Naive thymus-derived CD8-positive, alpha-beta T cell (primary cell): Measurements from ENCODE around the gene CNTRL. TPM values are rescaled to one million over a fixed set of nuclear protein-coding genes. Genes with fewer than 3 reads are reported as not detected.
A peak's percentile ranks its signal among the peaks of the same experiment; 100 is the strongest.

Source experiments
- ATAC-seq, 2 donors: fragments of 150-1000 bp; cut with Tn5 transposase in 1 of 2; sonication (Bioruptor Pico), chemical (Tn5 transposase) in 1 of 2; 1 replicate in 1 of 2; 2 replicates in 1 of 2; pipeline ENCODE4 v1.10.0; 2021; ENCODE audit warnings: mild to moderate bottlenecking in 2 of 2, moderate library complexity in 2 of 2
- POLR2A ChIA-PET: fragments of 350-600 bp; sonication (Branson Sonifier 250); formaldehyde crosslinking; loops from one replicate; lab custom pipeline; 2021; ENCODE audit warnings: antibody characterized with exemption; lab: Charles Lee
- DNase-seq, 10 donors: peaks; one replicate each; pipeline versions ENCODE4 v3.0.0 to v3.0.0-alpha.2; 2020 to 2022
- H3K27ac Mint-ChIP-seq, 10 donors: one replicate each; pipeline ENCODE4 v1.8.0; 2020 to 2022; ENCODE audit warnings: mild to moderate bottlenecking in 10 of 10, mixed read lengths in 10 of 10, moderate library complexity in 4 of 10, inconsistent platforms in 1 of 10
- H3K27me3 Mint-ChIP-seq, 5 donors: one replicate each; pipeline ENCODE4 v1.8.0; 2021 to 2022; ENCODE audit warnings: mixed read lengths in 5 of 5
- H3K36me3 Mint-ChIP-seq, 3 donors: one replicate each; pipeline ENCODE4 v1.8.0; 2020 to 2022; ENCODE audit warnings: mixed read lengths in 3 of 3, mild to moderate bottlenecking in 2 of 3, inconsistent platforms in 1 of 3
- H3K4me1 Mint-ChIP-seq, 4 donors: one replicate each; pipeline ENCODE4 v1.8.0; 2021 to 2022; ENCODE audit warnings: mixed read lengths in 4 of 4
- H3K4me3 Mint-ChIP-seq, 10 donors: one replicate each; pipeline ENCODE4 v1.8.0; 2020 to 2022; ENCODE audit warnings: mild to moderate bottlenecking in 10 of 10, mixed read lengths in 10 of 10, moderate library complexity in 6 of 10, inconsistent platforms in 1 of 10
- H3K9me3 Mint-ChIP-seq, 9 donors: one replicate each; pipeline ENCODE4 v1.8.0; 2020 to 2022; ENCODE audit warnings: mixed read lengths in 9 of 9, mild to moderate bottlenecking in 3 of 9, inconsistent platforms in 1 of 9, moderate library complexity in 1 of 9
- polyA plus RNA-seq, 3 donors: library from polyadenylated mRNA; unstranded; fragments of 300-500 nt; fragmentation: Illumina TruSeq; gene quantifications; one replicate each; pipeline ENCODE4 v1.2.3, GENCODE V29; 2021
- total RNA-seq, 8 experiments: library from RNA in 2 of 8; stranded (reverse) in 2 of 8; gene quantifications; one replicate each; pipeline ENCODE4 v1.2.3 and lab custom pipeline; 2021 to 2026

Gene CNTRL
- total and polyA plus RNA-seq, 5 experiments from 2014 or later: 6.5 to 115 (median 20.6) TPM

DNA sequence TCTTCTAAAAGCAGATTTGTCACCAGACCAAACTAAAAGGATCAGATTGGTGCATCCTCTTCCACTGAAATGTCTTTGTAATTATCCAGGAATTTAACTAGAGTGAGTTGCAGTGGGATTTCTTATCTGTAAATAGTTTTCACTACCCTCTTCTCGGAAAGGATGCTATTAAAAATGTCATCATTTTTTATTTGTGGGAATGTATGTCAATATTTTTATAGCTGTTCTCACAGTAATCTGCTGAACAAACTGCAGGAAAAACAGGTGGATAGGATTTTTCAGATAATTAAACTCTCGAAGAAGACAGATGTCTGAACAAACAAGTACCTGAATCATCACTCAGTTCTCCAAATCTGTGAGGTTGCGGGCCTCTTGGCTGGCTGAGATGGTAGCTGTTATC lies 64.2 kb downstream of the CNTRL start:
- Mint-ChIP-seq H3K36me3 (peaks cover 11 to 93% (median 57%) of the 10 kb centered on the region in 3 donors), H3K9me3 (no peaks in the 10 kb centered on the region), H3K27ac (peak overlapping the region in 1 of 10 donors; percentile 57), H3K27me3 (no peaks in the 10 kb centered on the region), H3K4me1 (peaks cover 8 to 35% (median 29%) of the 10 kb centered on the region in 4 donors), H3K4me3 (no peak overlapping the region)
- POLR2A ChIA-PET: interaction anchor here (1.3 kb wide), 1 partner anchor 18 kb away, joined by 3 read pairs; no protein-coding TSS in a partner anchor
- ATAC-seq (no peak), DNase-seq (no peak)

DNA sequence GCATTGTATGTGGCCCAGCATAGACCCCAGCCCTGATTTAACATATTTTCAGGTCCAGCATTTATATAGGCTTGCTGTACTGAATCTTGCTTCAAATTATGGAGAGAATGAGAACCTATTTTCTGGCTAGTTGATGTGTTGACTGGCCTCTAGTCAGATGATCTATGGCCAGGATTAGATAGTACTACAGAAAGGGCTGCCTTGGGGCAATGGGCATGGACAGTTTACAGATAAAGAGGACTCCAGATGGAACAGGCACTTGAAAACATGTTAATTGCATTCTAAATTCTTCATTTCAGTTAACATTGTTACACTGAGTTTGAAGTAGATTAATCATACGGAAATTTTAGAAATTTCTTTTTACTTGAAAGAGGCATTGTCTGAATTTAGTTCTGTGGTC lies 65.4 kb downstream of the CNTRL start:
- H3K9me3 Mint-ChIP-seq: no peaks in the 10 kb centered on the region
- H3K4me1 Mint-ChIP-seq: peaks cover 11 to 27% (median 19%) of the 10 kb centered on the region in 4 donors
- H3K27me3 Mint-ChIP-seq: no peaks in the 10 kb centered on the region
- peaks cover 21 to 95% (median 63%) of the 10 kb centered on the region in 3 donors for H3K36me3 Mint-ChIP-seq
- H3K4me3 Mint-ChIP-seq: no peak overlapping the region
- DNase-seq (no peak), ATAC-seq (no peak)
- POLR2A ChIA-PET: interaction anchor here (1.3 kb wide), 1 partner anchor 20 kb away, joined by 3 read pairs; no protein-coding TSS in a partner anchor
- peak overlapping the region in 5 of 10 donors; percentile 16 to 84 (median 57) for H3K27ac Mint-ChIP-seq

GRCh38 chr9:121141306-121141705 lies 66.6 kb downstream of the CNTRL start:
- Mint-ChIP-seq H3K4me3 (no peak overlapping the region), H3K27ac (peak overlapping the region in 6 of 10 donors; percentile 16 to 67 (median 46)), H3K36me3 (peaks cover 21 to 96% (median 62%) of the 10 kb centered on the region in 3 donors), H3K4me1 (peaks cover 11 to 22% (median 15%) of the 10 kb centered on the region in 4 donors), H3K9me3 (no peaks in the 10 kb centered on the region), H3K27me3 (no peaks in the 10 kb centered on the region)
- ATAC-seq (no peak), DNase-seq (no peak)
- POLR2A ChIA-PET: interaction anchor here (2.5 kb wide), 1 partner anchor 20 kb away, joined by 10 read pairs; no protein-coding TSS in a partner anchor

- H3K27me3 Mint-ChIP-seq: no peaks in the 10 kb centered on the region
- ATAC-seq (no peak), DNase-seq (no peak)
- H3K4me3 Mint-ChIP-seq: no peak overlapping the region
- H3K9me3 Mint-ChIP-seq: no peaks in the 10 kb centered on the region
- H3K4me1 Mint-ChIP-seq: peaks cover 10 to 19% (median 12%) of the 10 kb centered on the region in 4 donors
- peak overlapping the region in 2 of 10 donors; percentile 19 to 59 for H3K27ac Mint-ChIP-seq
- peaks cover 24 to 96% (median 61%) of the 10 kb centered on the region in 3 donors for H3K36me3 Mint-ChIP-seq
- POLR2A ChIA-PET: interaction anchor here (2.5 kb wide), 1 partner anchor 21 kb away, joined by 10 read pairs; no protein-coding TSS in a partner anchor
Measured at GRCh38 chr9:121141706-121142105, 67.0 kb downstream of the CNTRL start.

- DNase-seq: no peak
- Mint-ChIP-seq H3K27me3 (no peaks in the 10 kb centered on the region), H3K4me1 (peaks cover 5 to 12% (median 11%) of the 10 kb centered on the region in 4 donors), H3K27ac (peak overlapping the region in 2 of 10 donors; percentile 10 to 64), H3K36me3 (peaks cover 25 to 100% (median 62%) of the 10 kb centered on the region in 3 donors), H3K4me3 (no peak overlapping the region), H3K9me3 (no peaks in the 10 kb centered on the region)
- POLR2A ChIA-PET: interaction anchor here (1.0 to 2.5 kb wide), 2 partner anchors 23 to 36 kb away, joined by 4 to 10 read pairs; no protein-coding TSS in a partner anchor
- no peak for ATAC-seq
Measured at GRCh38 chr9:121143771-121144170, 69.0 kb downstream of the CNTRL start.

- Mint-ChIP-seq H3K27me3 (no peaks in the 10 kb centered on the region), H3K4me3 (no peak overlapping the region), H3K27ac (peak overlapping the region in 7 of 10 donors; percentile 10 to 73 (median 31)), H3K9me3 (no peaks in the 10 kb centered on the region), H3K36me3 (peaks cover 25 to 100% (median 59%) of the 10 kb centered on the region in 3 donors), H3K4me1 (peaks cover 5 to 13% (median 11%) of the 10 kb centered on the region in 4 donors)
- DNase-seq (no peak), ATAC-seq (no peak)
- POLR2A ChIA-PET: interaction anchor here (1.0 kb wide), 1 partner anchor 37 kb away, joined by 4 read pairs; no protein-coding TSS in a partner anchor
Measured at GRCh38 chr9:121144482-121144881, 69.7 kb downstream of the CNTRL start.

DNA sequence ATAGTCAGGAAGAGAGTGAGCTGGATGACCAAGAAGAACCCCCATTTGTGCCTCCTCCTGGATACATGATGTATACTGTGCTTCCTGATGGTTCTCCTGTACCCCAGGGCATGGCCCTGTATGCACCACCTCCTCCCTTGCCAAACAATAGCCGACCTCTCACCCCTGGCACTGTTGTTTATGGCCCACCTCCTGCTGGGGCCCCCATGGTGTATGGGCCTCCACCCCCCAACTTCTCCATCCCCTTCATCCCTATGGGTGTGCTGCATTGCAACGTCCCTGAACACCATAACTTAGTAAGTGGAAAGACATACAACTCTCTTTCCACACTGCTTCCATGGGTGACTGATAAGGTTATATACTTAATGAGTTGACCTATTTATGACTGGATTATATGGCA lies 75.4 kb downstream of the CNTRL start:
- POLR2A ChIA-PET: interaction anchor here (1.9 kb wide), 1 partner anchor 29 kb away, joined by 8 read pairs; no protein-coding TSS in a partner anchor

DNA sequence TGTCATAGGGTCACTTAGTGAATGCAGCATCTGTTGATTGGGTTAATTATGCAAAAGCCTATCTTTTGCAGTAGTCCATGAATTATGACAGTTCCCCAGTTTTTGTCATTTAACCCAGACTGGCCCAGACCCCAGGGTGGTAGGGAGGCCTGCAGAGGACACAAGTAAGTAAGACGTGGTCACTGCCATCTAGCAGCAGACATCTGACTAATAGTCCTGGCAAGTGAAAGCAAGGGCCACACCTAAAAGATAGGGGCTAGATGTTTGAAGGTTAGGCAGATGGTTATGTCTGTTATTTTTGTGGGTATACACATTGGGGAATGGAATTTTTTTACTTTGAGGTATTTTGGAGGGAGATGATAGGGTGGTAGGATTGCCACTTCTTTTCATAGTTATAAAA lies 78.9 kb downstream of the CNTRL start:
- H3K36me3 Mint-ChIP-seq: peaks cover 13 to 87% (median 43%) of the 10 kb centered on the region in 3 donors

More for the DNA sequence above, 75.4 kb downstream of the CNTRL start:
- Mint-ChIP-seq H3K9me3 (no peaks in the 10 kb centered on the region), H3K27ac (peak overlapping the region in 5 of 10 donors; percentile 7 to 75 (median 49)), H3K27me3 (no peaks in the 10 kb centered on the region), H3K4me1 (peaks cover 19 to 27% (median 21%) of the 10 kb centered on the region in 4 donors), H3K4me3 (no peak overlapping the region), H3K36me3 (peaks cover 17 to 91% (median 36%) of the 10 kb centered on the region in 3 donors)
- DNase-seq (no peak), ATAC-seq (no peak)

GRCh38 chr9:121154782-121155181 lies 80.0 kb downstream of the CNTRL start:
- H3K27me3 Mint-ChIP-seq: no peaks in the 10 kb centered on the region

More for the DNA sequence above, 78.9 kb downstream of the CNTRL start:
- Mint-ChIP-seq H3K27me3 (no peaks in the 10 kb centered on the region), H3K4me1 (peaks cover 20 to 41% (median 30%) of the 10 kb centered on the region in 4 donors), H3K27ac (peak overlapping the region in 6 of 10 donors; percentile 1 to 73 (median 39)), H3K4me3 (no peak overlapping the region), H3K9me3 (no peaks in the 10 kb centered on the region)
- POLR2A ChIA-PET: no interaction called here
- no peak for DNase-seq
- ATAC-seq: no peak

DNA sequence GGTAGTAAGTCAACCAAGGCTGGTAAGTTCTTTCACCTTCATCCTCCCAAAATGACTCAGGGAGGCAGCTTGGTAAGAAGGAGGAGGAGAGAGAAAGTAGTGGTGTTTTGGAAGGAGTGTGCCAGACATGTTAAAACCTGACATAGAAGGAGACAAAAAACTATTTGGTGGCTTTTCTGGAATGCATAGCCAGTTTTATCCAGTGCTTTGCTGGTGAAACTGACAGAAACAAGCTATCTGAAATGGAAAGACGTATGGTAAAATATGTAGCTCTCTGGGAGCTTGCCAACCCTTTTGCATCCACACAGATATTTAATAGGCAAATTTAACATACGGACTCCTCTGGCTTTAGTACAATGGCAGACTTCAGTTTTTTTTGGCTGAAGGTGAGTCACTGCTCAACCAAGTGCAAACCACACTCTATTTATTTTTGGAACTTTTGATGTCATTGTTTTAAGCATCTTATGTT lies 81.5 kb downstream of the CNTRL start:
- Mint-ChIP-seq H3K36me3 (peaks cover 8 to 88% (median 44%) of the 10 kb centered on the region in 3 donors), H3K4me3 (peak overlapping the region in 5 of 10 donors; percentile 8 to 63 (median 48)), H3K9me3 (no peaks in the 10 kb centered on the region), H3K27ac (peak overlapping the region in 9 of 10 donors; percentile 34 to 87 (median 79)), H3K4me1 (peaks cover 15 to 60% (median 30%) of the 10 kb centered on the region in 4 donors), H3K27me3 (no peaks in the 10 kb centered on the region)
- DNase-seq (peak in 2 of 10 donors; percentile 21 to 28), ATAC-seq (peak; percentile 67 to 83)
- POLR2A ChIA-PET: no interaction called here

More at GRCh38 chr9:121154782-121155181, 80.0 kb downstream of the CNTRL start:
- Mint-ChIP-seq H3K27ac (peak overlapping the region in 6 of 10 donors; percentile 10 to 83 (median 61)), H3K4me3 (peak overlapping the region in 1 of 10 donors; percentile 4), H3K36me3 (peaks cover 13 to 86% (median 43%) of the 10 kb centered on the region in 3 donors), H3K4me1 (peaks cover 18 to 50% (median 32%) of the 10 kb centered on the region in 4 donors), H3K9me3 (no peaks in the 10 kb centered on the region)
- POLR2A ChIA-PET: interaction anchor here (0.6 kb wide), 1 partner anchor 52 kb away, joined by 3 read pairs; no protein-coding TSS in a partner anchor
- ATAC-seq: no peak
- no peak for DNase-seq

DNA sequence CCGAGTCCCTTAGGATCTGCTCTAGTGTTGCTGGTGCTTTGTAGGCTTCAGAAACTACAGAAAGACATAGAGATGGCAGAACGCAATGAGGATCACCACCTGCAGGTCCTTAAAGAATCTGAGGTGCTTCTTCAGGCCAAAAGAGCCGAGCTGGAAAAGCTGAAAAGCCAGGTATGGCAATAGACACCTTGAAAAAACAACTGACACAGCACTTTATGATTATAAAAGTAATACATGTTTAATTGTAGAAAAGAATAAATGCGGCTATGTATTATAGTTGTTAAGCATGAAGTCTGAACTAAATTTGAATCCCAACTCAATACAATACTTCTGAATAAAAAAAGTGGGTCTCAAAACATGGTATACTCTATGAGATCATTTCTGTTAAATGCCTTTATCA lies 83.2 kb downstream of the CNTRL start:
- Mint-ChIP-seq H3K4me1 (peaks cover 7 to 55% (median 20%) of the 10 kb centered on the region in 4 donors), H3K36me3 (peaks cover 11 to 88% (median 43%) of the 10 kb centered on the region in 3 donors), H3K27me3 (no peaks in the 10 kb centered on the region), H3K9me3 (no peaks in the 10 kb centered on the region), H3K4me3 (no peak overlapping the region), H3K27ac (peak overlapping the region in 5 of 10 donors; percentile 31 to 52 (median 44))
- DNase-seq (no peak), ATAC-seq (no peak)
- POLR2A ChIA-PET: no interaction called here

GRCh38 chr9:121160025-121160424 lies 85.3 kb downstream of the CNTRL start:
- POLR2A ChIA-PET: interaction anchor here (0.6 to 2.7 kb wide), 3 partner anchors 11 to 39 kb away, joined by 3 to 7 read pairs (median 4); no protein-coding TSS in a partner anchor
- Mint-ChIP-seq H3K36me3 (peaks cover 4 to 87% (median 51%) of the 10 kb centered on the region in 3 donors), H3K27me3 (no peaks in the 10 kb centered on the region), H3K4me3 (peak overlapping the region in 1 of 10 donors; percentile 60), H3K27ac (peak overlapping the region in 7 of 10 donors; percentile 14 to 83 (median 52)), H3K9me3 (no peaks in the 10 kb centered on the region), H3K4me1 (peaks cover 0 to 48% (median 13%) of the 10 kb centered on the region in 4 donors)
- ATAC-seq (no peak), DNase-seq (no peak)
